ENCODE data around the gene ENAM.

ENAM gene

DNA sequence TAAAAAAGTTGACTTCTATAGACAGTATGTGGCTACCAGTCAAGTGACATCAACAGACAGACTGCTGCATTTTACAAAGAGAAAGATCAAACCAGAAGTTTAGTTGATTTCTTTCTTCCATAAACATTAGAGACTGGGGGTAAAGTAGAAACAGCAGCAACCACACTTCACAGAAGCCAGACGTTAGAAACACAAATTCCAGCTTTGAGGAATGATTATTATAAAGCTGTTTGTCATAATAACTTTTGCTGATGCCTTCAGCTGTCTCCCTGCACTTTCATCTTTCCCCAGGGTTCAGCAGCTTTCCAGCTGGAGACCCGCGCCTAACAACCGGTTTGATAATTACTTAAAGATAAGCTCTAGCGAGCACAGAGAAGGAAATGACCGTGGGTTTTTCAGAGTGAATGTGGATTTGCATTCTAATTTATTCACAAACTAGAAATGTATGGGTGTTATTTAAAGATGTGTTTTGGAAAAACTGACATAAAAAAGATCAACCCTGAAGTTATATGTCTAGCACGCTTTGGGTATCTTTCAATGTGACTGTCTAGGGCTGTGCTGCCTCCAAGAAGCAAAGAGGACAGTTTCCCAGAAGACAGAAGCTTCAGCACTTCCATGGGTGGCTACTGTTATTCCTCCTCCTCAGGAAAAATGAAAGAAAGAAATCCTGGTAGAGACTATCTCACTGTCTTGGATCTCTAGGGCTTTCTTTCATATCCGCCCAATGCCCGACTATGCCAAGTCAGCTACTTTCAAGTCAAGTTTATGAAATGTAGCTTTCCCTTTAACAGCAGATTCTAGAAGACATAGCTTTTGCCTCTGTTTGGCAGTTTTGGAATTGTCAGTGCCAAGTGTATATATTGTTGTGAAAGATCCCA, 15.0 kb upstream of the ENAM start:
- TF ChIP-seq, protein P1, sequence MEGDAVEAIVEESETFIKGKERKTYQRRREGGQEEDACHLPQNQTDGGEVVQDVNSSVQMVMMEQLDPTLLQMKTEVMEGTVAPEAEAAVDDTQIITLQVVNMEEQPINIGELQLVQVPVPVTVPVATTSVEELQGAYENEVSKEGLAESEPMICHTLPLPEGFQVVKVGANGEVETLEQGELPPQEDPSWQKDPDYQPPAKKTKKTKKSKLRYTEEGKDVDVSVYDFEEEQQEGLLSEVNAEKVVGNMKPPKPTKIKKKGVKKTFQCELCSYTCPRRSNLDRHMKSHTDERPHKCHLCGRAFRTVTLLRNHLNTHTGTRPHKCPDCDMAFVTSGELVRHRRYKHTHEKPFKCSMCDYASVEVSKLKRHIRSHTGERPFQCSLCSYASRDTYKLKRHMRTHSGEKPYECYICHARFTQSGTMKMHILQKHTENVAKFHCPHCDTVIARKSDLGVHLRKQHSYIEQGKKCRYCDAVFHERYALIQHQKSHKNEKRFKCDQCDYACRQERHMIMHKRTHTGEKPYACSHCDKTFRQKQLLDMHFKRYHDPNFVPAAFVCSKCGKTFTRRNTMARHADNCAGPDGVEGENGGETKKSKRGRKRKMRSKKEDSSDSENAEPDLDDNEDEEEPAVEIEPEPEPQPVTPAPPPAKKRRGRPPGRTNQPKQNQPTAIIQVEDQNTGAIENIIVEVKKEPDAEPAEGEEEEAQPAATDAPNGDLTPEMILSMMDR (IDR thresholded peaks at IDR 0.05; ENCODE audit: insufficient read depth, missing control alignments) = no peak
- DNase-seq (ENCODE audit: insufficient read length, low spot score) (no peak), FAIRE-seq (no peak)

DNA sequence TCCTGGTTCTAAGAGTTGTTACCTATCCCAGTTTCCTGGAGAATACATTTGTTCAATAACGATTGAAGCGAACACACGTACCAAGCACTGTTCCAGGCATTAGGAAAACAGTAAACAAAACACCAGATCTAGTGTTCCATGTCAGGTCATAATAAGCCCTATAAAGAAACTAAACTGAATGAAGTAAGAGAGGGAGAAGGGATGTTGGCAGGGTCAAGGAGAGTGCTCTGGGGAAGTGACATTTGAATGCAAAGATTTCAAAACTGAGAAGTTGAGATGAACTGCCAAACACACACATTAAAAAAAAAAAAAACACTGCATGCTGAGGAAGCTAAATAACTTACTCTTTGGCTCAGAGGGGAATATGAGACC, 14.4 kb upstream of the ENAM start:
- TF ChIP-seq, protein P1 (IDR thresholded peaks at IDR 0.05; ENCODE audit: insufficient read depth, missing control alignments) = no peak
- DNase-seq (ENCODE audit: insufficient read length, low spot score) (no peak), FAIRE-seq (no peak)

DNA sequence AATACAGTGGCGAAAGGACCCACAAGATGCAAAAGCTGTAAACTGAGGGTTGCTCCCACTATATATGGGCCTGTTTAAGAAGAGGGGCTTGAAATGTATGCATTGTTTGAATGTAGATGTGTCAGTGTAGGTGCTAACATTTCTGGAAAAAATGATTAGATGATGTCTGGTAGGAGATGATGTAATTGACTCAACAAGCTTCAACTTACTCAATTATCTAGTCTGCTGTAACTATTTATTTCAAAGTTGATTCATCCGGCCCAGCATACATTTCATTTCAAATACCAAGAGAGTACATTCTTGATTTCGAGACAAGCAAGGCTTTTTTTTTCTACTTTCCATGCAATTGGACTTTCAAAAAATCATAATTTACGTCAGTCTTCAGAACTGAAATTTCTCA, 9.3 kb upstream of the ENAM start:
- TF ChIP-seq, protein P1 (IDR thresholded peaks at IDR 0.05; ENCODE audit: insufficient read depth, missing control alignments) = no peak
- no peak for DNase-seq (ENCODE audit: insufficient read length, low spot score)
- no peak for FAIRE-seq

DNA sequence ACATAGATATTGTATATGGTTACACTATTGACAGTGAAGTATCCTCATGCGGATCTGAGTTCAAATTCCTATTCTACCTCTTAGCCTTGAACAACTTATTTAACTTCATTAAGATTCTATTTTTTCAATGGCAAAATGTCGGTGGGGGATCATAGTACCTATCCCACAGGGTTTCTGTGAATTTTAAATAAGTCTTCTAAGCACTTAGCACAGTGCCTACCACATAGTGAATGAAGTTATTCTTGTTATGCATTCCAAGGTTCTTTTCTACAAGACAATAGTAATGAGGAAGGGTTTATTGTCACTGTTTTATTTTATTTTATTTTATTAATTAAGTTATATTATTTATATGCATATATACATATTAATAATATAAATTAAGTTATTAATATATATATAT, 8.8 kb upstream of the ENAM start:
- no peak for FAIRE-seq
- DNase-seq (ENCODE audit: insufficient read length, low spot score) = no peak
- TF ChIP-seq, protein P1 (IDR thresholded peaks at IDR 0.05; ENCODE audit: insufficient read depth, missing control alignments) = no peak

DNA sequence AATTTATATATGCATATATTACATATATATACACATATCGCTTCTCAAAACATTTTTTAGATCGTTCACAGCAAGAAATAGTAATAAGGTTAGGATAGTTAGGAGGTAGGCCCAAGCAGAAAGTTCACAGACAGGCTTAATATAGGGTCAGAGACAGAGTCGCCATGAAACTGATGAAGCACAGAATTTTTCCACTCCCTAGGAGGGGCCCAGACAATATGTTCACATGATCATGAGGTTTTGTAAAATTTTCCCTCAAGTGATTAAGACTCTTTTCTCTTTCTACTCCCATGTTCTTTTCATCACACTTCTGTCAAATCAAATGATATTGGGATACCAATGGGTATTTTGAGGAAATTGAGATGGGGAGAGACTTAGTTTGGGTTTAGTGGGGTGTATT, 5.2 kb upstream of the ENAM start:
- FAIRE-seq (no peak), DNase-seq (ENCODE audit: insufficient read length, low spot score) (no peak)
- TF ChIP-seq, protein P1 (IDR thresholded peaks at IDR 0.05; ENCODE audit: insufficient read depth, missing control alignments) = no peak

DNA sequence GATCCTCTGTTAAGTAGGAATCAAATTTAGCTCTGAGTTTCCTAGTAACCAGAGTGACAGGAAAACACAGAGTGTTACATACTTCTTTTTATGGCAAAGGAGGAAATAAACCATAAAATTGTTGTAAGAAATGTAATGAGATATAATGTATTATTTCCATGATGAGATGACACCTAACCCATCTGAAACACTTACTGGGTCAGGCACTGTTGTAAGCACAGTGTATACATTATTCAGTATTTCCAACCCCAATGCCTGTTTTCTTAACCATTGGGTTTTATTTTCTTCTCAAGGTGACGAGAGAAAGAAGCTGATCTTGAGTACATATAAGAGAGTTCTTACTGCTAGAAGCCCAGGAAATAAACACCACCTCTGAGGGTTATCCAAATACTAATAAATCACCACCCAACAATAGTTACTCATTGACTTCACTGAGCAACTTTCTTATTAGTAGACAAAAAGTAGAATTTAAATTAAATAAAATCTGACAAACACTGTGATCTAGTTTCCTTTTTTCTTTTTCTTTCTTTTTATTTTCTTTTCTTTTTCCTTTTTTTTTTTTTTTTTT, 4.2 kb upstream of the ENAM start:
- TF ChIP-seq, protein P1 (IDR thresholded peaks at IDR 0.05; ENCODE audit: insufficient read depth, missing control alignments) = no peak
- FAIRE-seq (peak; percentile 16), DNase-seq (ENCODE audit: insufficient read length, low spot score) (no peak)

DNA sequence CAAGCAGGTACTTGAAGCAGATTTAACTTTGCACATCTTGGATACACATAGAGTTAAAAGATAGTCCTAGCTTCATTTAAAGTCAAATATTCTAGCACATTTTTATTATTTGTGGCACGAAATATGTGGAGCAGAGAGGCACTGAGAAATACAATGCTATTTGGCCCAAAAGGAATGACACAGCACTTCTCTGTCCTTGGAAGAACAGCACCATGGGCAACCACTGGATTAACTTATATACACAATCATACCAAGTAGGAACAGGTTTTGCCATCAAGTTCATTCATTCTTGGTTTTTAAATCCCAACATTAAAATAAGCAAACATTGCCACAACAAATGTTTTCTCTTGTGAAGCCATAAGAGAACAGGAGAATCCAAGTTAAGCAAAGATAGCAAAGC, 924 bp upstream of the ENAM start:
- TF ChIP-seq, protein P1 (IDR thresholded peaks at IDR 0.05; ENCODE audit: insufficient read depth, missing control alignments) = no peak
- FAIRE-seq = no peak

More for the DNA sequence above, 924 bp upstream of the ENAM start:
- DNase-seq (ENCODE audit: insufficient read length, low spot score) = no peak

Measured in D721Med (cell line).